ENCODE measurements around the gene CAPN2. TPM values are rescaled to one million over a fixed set of nuclear protein-coding genes. Genes with fewer than 3 reads are reported as not detected.

CAPN2 gene
- total RNA-seq, 4 donors from 2014 or later: 33.6 to 87.6 (median 44.0) TPM

GRCh38 chr1:223755432-223755792 lies 43.1 kb downstream of the CAPN2 start:
- DNase-seq (ENCODE audit: low spot score in 2 of 2): no peak
- Histone ChIP-seq H3K27me3 (no peaks in the 10 kb centered on the region), H3K9me3 (no peaks in the 10 kb centered on the region), H3K4me3 (no peak overlapping the region), H3K4me1 (no peaks in the 10 kb centered on the region), H3K27ac (no peak overlapping the region), H3K36me3 (peaks cover 99% of the 10 kb centered on the region)
- no peak for TF ChIP-seq EP300 (IDR thresholded peaks at IDR 0.05)
- TF ChIP-seq POLR2A (IDR thresholded peaks at IDR 0.05): no peak
- TF ChIP-seq CTCF (IDR thresholded peaks at IDR 0.05): no peak
- no peak for TF ChIP-seq POLR2AphosphoS5 (IDR thresholded peaks at IDR 0.05)
- WGBS: 86% methylated on average over 8 of the region's 9 CpGs

GRCh38 chr1:223755992-223756775 lies 43.8 kb downstream of the CAPN2 start:
- H3K4me1 ChIP-seq: no peaks in the 10 kb centered on the region

GRCh38 chr1:223756806-223757700 lies 44.7 kb downstream of the CAPN2 start:
- TF ChIP-seq POLR2A (IDR thresholded peaks at IDR 0.05) (no peak), POLR2AphosphoS5 (IDR thresholded peaks at IDR 0.05) (no peak), CTCF (IDR thresholded peaks at IDR 0.05) (no peak), EP300 (IDR thresholded peaks at IDR 0.05) (no peak)
- H3K9me3 ChIP-seq: no peaks in the 10 kb centered on the region
- no peak overlapping the region for H3K4me3 ChIP-seq
- H3K27ac ChIP-seq: no peak overlapping the region
- H3K4me1 ChIP-seq: no peaks in the 10 kb centered on the region
- no peak for DNase-seq (ENCODE audit: low spot score in 2 of 2)
- WGBS: 87% methylated on average over 20 of the region's 20 CpGs
- H3K36me3 ChIP-seq: peaks cover 99% of the 10 kb centered on the region
- no peaks in the 10 kb centered on the region for H3K27me3 ChIP-seq

More at GRCh38 chr1:223755992-223756775, 43.8 kb downstream of the CAPN2 start:
- no peak for DNase-seq (ENCODE audit: low spot score in 2 of 2)
- Histone ChIP-seq H3K36me3 (peaks cover 99% of the 10 kb centered on the region), H3K9me3 (no peaks in the 10 kb centered on the region), H3K27me3 (no peaks in the 10 kb centered on the region), H3K27ac (no peak overlapping the region), H3K4me3 (no peak overlapping the region)
- whole genome bisulfite sequencing: 75% methylated on average over 13 of the region's 13 CpGs
- no peak for TF ChIP-seq EP300 (IDR thresholded peaks at IDR 0.05)
- TF ChIP-seq POLR2AphosphoS5 (IDR thresholded peaks at IDR 0.05): no peak
- no peak for TF ChIP-seq POLR2A (IDR thresholded peaks at IDR 0.05)
- TF ChIP-seq CTCF (IDR thresholded peaks at IDR 0.05): no peak

GRCh38 chr1:223758734-223759133 lies 46.4 kb downstream of the CAPN2 start:
- H3K4me3 ChIP-seq: no peak overlapping the region
- WGBS: 98% methylated on average over 9 of the region's 9 CpGs
- no peak for DNase-seq (ENCODE audit: low spot score in 2 of 2)
- no peaks in the 10 kb centered on the region for H3K4me1 ChIP-seq
- no peak overlapping the region for H3K27ac ChIP-seq
- H3K27me3 ChIP-seq: no peaks in the 10 kb centered on the region
- no peaks in the 10 kb centered on the region for H3K9me3 ChIP-seq
- peaks cover 99% of the 10 kb centered on the region for H3K36me3 ChIP-seq
- TF ChIP-seq POLR2A (IDR thresholded peaks at IDR 0.05) (no peak), POLR2AphosphoS5 (IDR thresholded peaks at IDR 0.05) (no peak), CTCF (IDR thresholded peaks at IDR 0.05) (no peak), EP300 (IDR thresholded peaks at IDR 0.05) (no peak)

- no peak for DNase-seq (ENCODE audit: low spot score in 2 of 2)
- Histone ChIP-seq H3K27ac (no peak overlapping the region), H3K36me3 (peaks cover 99% of the 10 kb centered on the region), H3K9me3 (no peaks in the 10 kb centered on the region), H3K4me3 (no peak overlapping the region), H3K27me3 (no peaks in the 10 kb centered on the region), H3K4me1 (no peaks in the 10 kb centered on the region)
- TF ChIP-seq POLR2A (IDR thresholded peaks at IDR 0.05): no peak
- TF ChIP-seq EP300 (IDR thresholded peaks at IDR 0.05): no peak
- no peak for TF ChIP-seq CTCF (IDR thresholded peaks at IDR 0.05)
- no peak for TF ChIP-seq POLR2AphosphoS5 (IDR thresholded peaks at IDR 0.05)
- 93% methylated on average over 13 of the region's 13 CpGs for WGBS
Measured at GRCh38 chr1:223759273-223759672, 46.9 kb downstream of the CAPN2 start.

Measured in suprapubic skin (tissue), 4 donors.